ENCODE data around the gene CTBP2.

Gene CTBP2

DNA sequence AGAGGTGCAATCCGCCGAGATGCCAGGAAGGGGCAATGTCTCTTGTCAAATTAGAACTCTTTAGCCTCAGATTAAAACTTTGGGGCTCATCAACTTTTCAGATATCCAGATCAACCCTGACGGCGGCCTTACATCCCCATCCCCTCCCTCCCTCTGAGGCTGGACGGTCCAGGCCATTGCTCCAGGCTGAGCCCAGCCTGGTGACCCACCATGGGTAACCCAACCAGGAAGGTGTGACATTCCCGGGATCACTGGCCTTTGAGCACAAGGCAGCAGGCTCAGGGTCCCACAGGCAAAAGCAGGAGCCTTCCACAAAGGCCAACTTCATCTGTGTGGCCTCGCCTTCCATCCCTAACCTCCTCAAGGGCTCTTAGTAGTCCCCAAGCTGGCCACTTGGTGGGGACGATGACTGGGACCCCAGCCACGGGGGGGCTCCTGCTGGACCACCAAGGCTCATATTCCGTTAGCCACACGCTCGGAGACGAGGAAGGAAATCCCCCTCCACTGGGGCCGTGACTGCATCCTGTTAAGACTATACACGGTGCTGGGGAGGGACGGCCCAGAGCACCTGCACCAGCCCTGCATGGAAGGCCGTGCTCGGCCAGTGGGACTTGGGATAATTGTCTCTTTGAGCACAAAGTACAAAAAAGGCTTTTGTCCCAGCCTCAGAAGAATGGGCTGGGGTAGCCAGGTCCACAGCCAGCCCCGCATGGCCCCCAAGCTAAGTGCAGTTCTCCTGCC is 155.6 kb downstream of the CTBP2 start:
- H3K9ac ChIP-seq (ENCODE audit: low read length): no peak overlapping the region
- H3K36me3 ChIP-seq (ENCODE audit: control insufficient read depth, insufficient read depth, low read length): peaks cover 11% of the 10 kb centered on the region
- H3K27me3 ChIP-seq (ENCODE audit: control insufficient read depth, insufficient read depth, low read length): no peaks in the 10 kb centered on the region
- H3K4me3 ChIP-seq (ENCODE audit: low read length): no peak overlapping the region
- H3K27ac ChIP-seq (ENCODE audit: low read depth, low read length): no peak overlapping the region
- peaks cover 15% of the 10 kb centered on the region for H3K4me1 ChIP-seq (ENCODE audit: control insufficient read depth, insufficient read depth, low read length)

GRCh38 chr10:125003901-125004467 is 156.4 kb downstream of the CTBP2 start:
- Histone ChIP-seq H3K4me1 (ENCODE audit: control insufficient read depth, insufficient read depth, low read length) (peaks cover 21% of the 10 kb centered on the region), H3K9ac (ENCODE audit: low read length) (no peak overlapping the region), H3K4me3 (ENCODE audit: low read length) (no peak overlapping the region), H3K27me3 (ENCODE audit: control insufficient read depth, insufficient read depth, low read length) (no peaks in the 10 kb centered on the region), H3K27ac (ENCODE audit: low read depth, low read length) (no peak overlapping the region), H3K36me3 (ENCODE audit: control insufficient read depth, insufficient read depth, low read length) (peaks cover 11% of the 10 kb centered on the region)

DNA sequence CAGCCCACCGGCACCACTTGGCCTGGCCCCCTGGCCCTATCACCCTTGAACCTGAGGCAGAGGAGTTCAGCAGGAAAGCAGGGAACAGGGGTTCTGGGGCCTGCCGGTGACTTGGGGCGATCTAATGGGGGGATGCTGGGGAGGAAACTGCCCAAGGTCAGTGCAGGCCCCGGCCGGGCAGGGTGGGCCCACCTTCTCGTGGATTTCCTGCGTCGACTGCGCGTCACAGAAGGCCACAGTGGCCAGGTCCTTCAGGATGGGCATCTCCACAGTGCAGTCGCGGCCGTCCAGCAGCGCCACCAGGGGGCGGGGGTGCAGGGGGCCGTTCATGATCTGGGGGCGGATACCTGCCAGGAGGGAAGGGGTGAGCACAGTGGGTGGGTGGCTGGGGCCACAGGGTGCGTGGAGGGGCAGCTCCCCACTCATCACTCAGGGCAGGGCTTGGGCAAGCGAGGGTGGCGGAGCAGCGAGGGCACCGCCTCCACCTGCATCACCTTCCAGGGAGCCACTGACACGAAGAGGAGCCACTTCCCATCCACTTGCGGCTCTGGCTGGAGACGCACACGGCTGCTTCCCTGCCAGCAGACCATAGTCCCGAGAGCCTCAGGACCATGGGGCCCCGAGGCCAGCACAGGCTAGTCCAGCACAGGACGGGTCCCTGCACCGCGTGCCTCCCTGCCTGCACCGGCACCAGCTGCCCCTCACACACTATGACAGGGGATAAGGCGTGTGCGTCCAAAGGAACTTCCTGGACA is 157.0 kb downstream of the CTBP2 start:
- Histone ChIP-seq H3K36me3 (ENCODE audit: control insufficient read depth, insufficient read depth, low read length) (peaks cover 11% of the 10 kb centered on the region), H3K27me3 (ENCODE audit: control insufficient read depth, insufficient read depth, low read length) (no peaks in the 10 kb centered on the region), H3K27ac (ENCODE audit: low read depth, low read length) (no peak overlapping the region), H3K4me1 (ENCODE audit: control insufficient read depth, insufficient read depth, low read length) (peaks cover 23% of the 10 kb centered on the region), H3K4me3 (ENCODE audit: low read length) (no peak overlapping the region), H3K9ac (ENCODE audit: low read length) (no peak overlapping the region)

DNA sequence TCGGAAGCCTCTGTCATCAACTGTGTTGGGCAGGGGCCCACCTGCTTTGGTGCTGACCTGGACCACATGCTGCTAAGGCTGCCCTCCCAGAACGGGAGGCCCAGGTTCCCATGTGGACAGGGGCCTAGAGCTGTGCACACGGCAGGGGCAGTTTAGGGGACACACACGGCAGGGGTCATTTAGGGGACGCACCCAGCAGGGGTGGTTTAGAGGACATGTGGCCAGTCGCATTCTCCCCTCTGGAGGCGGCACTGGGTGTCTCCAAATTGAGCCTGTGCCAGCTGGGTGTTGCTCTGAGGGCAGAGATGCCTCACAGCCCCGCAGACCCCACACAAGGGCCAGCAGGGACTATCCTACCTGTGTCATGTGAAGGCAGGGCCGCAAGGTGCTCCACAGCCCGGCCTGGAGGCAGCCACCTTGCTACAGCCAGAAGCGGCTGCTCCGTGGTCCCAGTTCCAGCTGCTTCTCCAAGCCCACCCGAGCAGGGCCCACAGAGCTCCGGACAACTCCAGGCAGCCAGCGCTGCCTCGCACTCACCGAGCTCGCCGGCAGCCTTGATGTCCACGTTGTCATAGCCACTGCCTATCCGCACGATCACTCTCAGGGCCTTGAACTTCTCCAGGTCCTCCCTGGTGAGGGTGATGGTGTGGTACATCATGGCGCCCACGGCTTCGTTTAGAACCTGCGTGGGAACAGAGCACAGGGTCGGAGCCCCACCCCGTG is 157.8 kb downstream of the CTBP2 start:
- no peak overlapping the region for H3K4me3 ChIP-seq (ENCODE audit: low read length)
- peaks cover 22% of the 10 kb centered on the region for H3K4me1 ChIP-seq (ENCODE audit: control insufficient read depth, insufficient read depth, low read length)
- no peak overlapping the region for H3K9ac ChIP-seq (ENCODE audit: low read length)
- H3K27me3 ChIP-seq (ENCODE audit: control insufficient read depth, insufficient read depth, low read length): no peaks in the 10 kb centered on the region
- no peak overlapping the region for H3K27ac ChIP-seq (ENCODE audit: low read depth, low read length)
- H3K36me3 ChIP-seq (ENCODE audit: control insufficient read depth, insufficient read depth, low read length): peaks cover 13% of the 10 kb centered on the region

GRCh38 chr10:125002047-125002422 is 158.3 kb downstream of the CTBP2 start:
- Histone ChIP-seq H3K27ac (ENCODE audit: low read depth, low read length) (no peak overlapping the region), H3K4me3 (ENCODE audit: low read length) (no peak overlapping the region), H3K4me1 (ENCODE audit: control insufficient read depth, insufficient read depth, low read length) (peaks cover 18% of the 10 kb centered on the region), H3K36me3 (ENCODE audit: control insufficient read depth, insufficient read depth, low read length) (peaks cover 18% of the 10 kb centered on the region), H3K9ac (ENCODE audit: low read length) (no peak overlapping the region), H3K27me3 (ENCODE audit: control insufficient read depth, insufficient read depth, low read length) (no peaks in the 10 kb centered on the region)

DNA sequence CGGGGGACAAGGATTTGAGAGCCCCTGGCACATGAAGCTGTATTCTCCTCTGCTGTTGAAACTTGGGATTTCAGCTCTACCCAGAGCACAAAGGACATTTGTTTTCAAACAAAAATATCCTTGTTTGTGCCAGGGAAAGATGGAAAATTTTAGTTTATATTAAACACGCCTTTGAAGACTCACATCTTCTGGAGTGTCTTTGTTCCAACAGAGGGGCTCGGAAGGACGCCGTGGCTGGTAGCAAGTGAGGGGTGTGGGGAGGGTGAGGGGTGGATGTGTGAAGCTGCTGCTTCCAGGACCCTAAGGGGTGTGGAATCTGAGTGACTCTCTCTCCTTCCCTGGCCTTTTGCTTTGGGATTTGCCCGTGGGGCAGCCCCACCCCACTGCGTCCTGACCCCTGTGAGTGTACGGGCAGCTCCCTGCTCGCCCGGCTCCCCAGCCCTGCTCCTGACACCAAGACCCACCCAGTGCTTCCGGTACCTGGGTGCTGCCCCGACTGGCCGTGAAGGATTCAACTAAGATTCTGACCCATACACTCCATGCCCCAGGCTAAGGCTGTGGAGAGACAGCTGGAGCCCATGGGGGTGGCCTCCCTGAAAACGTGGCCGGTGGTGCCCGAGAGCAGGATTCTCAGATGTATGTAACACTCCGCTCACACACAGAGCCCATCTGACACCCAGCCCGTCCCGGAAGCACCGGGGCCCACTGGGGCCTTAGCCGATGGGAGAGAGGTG is 158.9 kb downstream of the CTBP2 start:
- no peak overlapping the region for H3K27ac ChIP-seq (ENCODE audit: low read depth, low read length)
- peaks cover 18% of the 10 kb centered on the region for H3K4me1 ChIP-seq (ENCODE audit: control insufficient read depth, insufficient read depth, low read length)
- no peaks in the 10 kb centered on the region for H3K27me3 ChIP-seq (ENCODE audit: control insufficient read depth, insufficient read depth, low read length)
- peaks cover 19% of the 10 kb centered on the region for H3K36me3 ChIP-seq (ENCODE audit: control insufficient read depth, insufficient read depth, low read length)
- H3K9ac ChIP-seq (ENCODE audit: low read length): no peak overlapping the region
- no peak overlapping the region for H3K4me3 ChIP-seq (ENCODE audit: low read length)

DNA sequence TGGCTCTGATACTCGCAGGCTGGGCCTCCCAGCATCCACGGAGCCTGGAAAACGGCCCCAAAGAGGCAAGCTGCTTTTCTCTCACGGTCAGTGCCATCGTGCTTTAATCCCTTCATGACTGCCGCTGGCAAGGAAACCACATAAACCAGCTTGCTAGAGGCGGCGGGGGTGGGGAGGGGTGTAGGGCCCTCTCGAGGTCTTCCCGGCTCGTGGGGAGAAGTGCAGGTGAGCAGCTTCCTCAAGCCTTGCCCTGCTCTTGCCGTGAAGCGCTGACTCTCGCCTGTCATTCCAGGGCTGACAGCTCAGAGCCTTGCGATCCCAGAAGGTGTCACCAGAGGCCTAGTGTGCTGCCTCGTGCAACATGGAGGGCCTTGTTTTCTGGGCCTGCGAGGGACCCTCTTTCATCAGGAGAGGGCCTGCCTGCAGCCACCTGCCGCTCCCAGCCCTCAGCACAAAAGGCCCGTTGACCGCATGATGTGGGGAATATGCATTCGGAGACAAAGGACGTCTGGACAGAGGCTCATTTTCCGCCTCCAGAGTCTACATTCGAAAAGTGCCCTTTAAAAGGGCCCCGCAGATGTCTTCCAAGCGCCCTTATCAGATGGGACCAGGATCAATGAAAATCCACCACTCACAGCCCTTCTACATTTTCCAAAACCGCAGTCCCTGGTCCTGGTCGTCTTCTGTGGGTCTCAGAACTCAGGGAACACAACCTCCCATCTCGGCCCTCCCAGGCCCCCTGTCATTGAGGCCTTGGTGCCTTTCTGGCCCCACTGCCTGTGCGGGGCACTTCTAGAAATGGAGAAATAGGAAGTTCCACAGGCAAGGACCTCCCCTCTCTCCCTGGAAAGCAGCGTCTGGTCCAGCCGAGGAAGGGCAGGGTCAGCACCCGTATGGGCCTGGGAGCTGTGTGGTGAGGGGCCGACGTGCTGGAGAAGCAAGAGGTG is 159.7 kb downstream of the CTBP2 start:
- Histone ChIP-seq H3K4me3 (ENCODE audit: low read length) (no peak overlapping the region), H3K27me3 (ENCODE audit: control insufficient read depth, insufficient read depth, low read length) (no peaks in the 10 kb centered on the region), H3K9ac (ENCODE audit: low read length) (no peak overlapping the region), H3K36me3 (ENCODE audit: control insufficient read depth, insufficient read depth, low read length) (peaks cover 22% of the 10 kb centered on the region), H3K27ac (ENCODE audit: low read depth, low read length) (no peak overlapping the region), H3K4me1 (ENCODE audit: control insufficient read depth, insufficient read depth, low read length) (peaks cover 18% of the 10 kb centered on the region)

GRCh38 chr10:124999433-125000365 is 160.7 kb downstream of the CTBP2 start:
- peaks cover 18% of the 10 kb centered on the region for H3K4me1 ChIP-seq (ENCODE audit: control insufficient read depth, insufficient read depth, low read length)
- no peak overlapping the region for H3K9ac ChIP-seq (ENCODE audit: low read length)
- H3K27me3 ChIP-seq (ENCODE audit: control insufficient read depth, insufficient read depth, low read length): no peaks in the 10 kb centered on the region
- no peak overlapping the region for H3K27ac ChIP-seq (ENCODE audit: low read depth, low read length)
- no peak overlapping the region for H3K4me3 ChIP-seq (ENCODE audit: low read length)
- peaks cover 26% of the 10 kb centered on the region for H3K36me3 ChIP-seq (ENCODE audit: control insufficient read depth, insufficient read depth, low read length)

GRCh38 chr10:124998624-124999291 is 161.6 kb downstream of the CTBP2 start:
- H3K36me3 ChIP-seq (ENCODE audit: control insufficient read depth, insufficient read depth, low read length): peaks cover 31% of the 10 kb centered on the region

More at GRCh38 chr10:124998624-124999291, 161.6 kb downstream of the CTBP2 start:
- Histone ChIP-seq H3K27ac (ENCODE audit: low read depth, low read length) (no peak overlapping the region), H3K9ac (ENCODE audit: low read length) (no peak overlapping the region), H3K4me1 (ENCODE audit: control insufficient read depth, insufficient read depth, low read length) (peaks cover 18% of the 10 kb centered on the region), H3K27me3 (ENCODE audit: control insufficient read depth, insufficient read depth, low read length) (no peaks in the 10 kb centered on the region), H3K4me3 (ENCODE audit: low read length) (no peak overlapping the region)
